K562 (cell line): ENCODE results near the gene SDR39U1. TPM values are rescaled to one million over a fixed set of nuclear protein-coding genes. Genes with fewer than 3 reads are reported as not detected.
A peak's percentile ranks its signal among the peaks of the same experiment; 100 is the strongest.

ENCODE experiments used
- BCL6 ChIP-seq: fragments of 250-450 bp; sonication (Bioruptor Pico); IDR thresholded peaks from 2 replicates; pipeline ENCODE4 v1.4.0; 2020
- CBX1 ChIP-seq: sonication (generic); IDR thresholded peaks from 2 replicates; pipeline ENCODE4 v1.6.1; 2016; ENCODE audit warnings: antibody characterized with exemption, low read depth, mild to moderate bottlenecking
- CREBBP ChIP-seq: IDR thresholded peaks from one replicate; pipeline ENCODE4 v1.6.1; 2012; ENCODE audit warnings: low read depth, mild to moderate bottlenecking, control low read depth, inconsistent platforms, low read length
- ESRRA ChIP-seq: fragments of 450-650 bp; IDR thresholded peaks from 2 replicates; pipeline ENCODE4 v1.6.1; 2014; ENCODE audit warnings: low read depth, mild to moderate bottlenecking, moderate library complexity, borderline replicate concordance
- ESRRB ChIP-seq: fragments of 250-450 bp; sonication (Bioruptor Pico); IDR thresholded peaks from 2 replicates; pipeline ENCODE4 v1.5.0; 2020; ENCODE audit warnings: mild to moderate bottlenecking, moderate library complexity, borderline replicate concordance
- FOXK2 ChIP-seq, 2 experiments: fragments of 450-650 bp; IDR thresholded peaks in 1 of 2; conservative IDR thresholded peaks in 1 of 2; 2 replicates each; pipeline ENCODE4 v1.6.1; 2016; ENCODE audit warnings: low read depth in 2 of 2, mild to moderate bottlenecking in 1 of 2
- GTF2F1 ChIP-seq: IDR thresholded peaks from 2 replicates; pipeline ENCODE4 v1.6.1; 2011; ENCODE audit warnings: low read depth, low read length, improper control_type of control experiment
- HIVEP1 ChIP-seq: fragments of 250-450 bp; sonication (Bioruptor Pico); IDR thresholded peaks from 2 replicates; pipeline ENCODE4 v1.4.0; 2020; ENCODE audit warnings: mild to moderate bottlenecking
- HNRNPK ChIP-seq: fragments of 200-400 bp; formaldehyde crosslinking; IDR thresholded peaks from one replicate; pipeline ENCODE4 v1.6.1; 2018; ENCODE audit warnings: mild to moderate bottlenecking, low read depth, low read length; ENCODE audit not compliant: poor library complexity, severe bottlenecking
- NFATC3 ChIP-seq: fragments of 450-650 bp; IDR thresholded peaks from 2 replicates; pipeline ENCODE4 v1.6.1; 2017; ENCODE audit warnings: mild to moderate bottlenecking
- NR2F6 ChIP-seq: fragments of 450-650 bp; formaldehyde crosslinking; IDR thresholded peaks from 2 replicates; pipeline ENCODE4 v1.4.0; 2020; ENCODE audit warnings: mild to moderate bottlenecking
- NRF1 ChIP-seq, 2 experiments: fragments of 450-650 bp; IDR thresholded peaks in 1 of 2; conservative IDR thresholded peaks in 1 of 2; 2 replicates each; pipeline ENCODE4 v1.6.1; 2014; ENCODE audit warnings: mild to moderate bottlenecking in 2 of 2
- POLR2A ChIP-seq: fragments of 450-650 bp; conservative IDR thresholded peaks from 2 replicates; pipeline ENCODE4 v1.6.1; 2016
- SRSF7 ChIP-seq: fragments of 200-400 bp; formaldehyde crosslinking; optimal IDR thresholded peaks from 2 replicates; pipeline ENCODE3; 2017; ENCODE audit warnings: mild to moderate bottlenecking, low read depth, low read length
- ZFPM2 ChIP-seq: fragments of 250-450 bp; sonication (Bioruptor Pico); IDR thresholded peaks from 2 replicates; pipeline ENCODE4 v1.5.1; 2022; ENCODE audit warnings: mild to moderate bottlenecking
- ZNF124 ChIP-seq: sonication (generic); formaldehyde crosslinking; IDR thresholded peaks from 2 replicates; pipeline ENCODE4 v1.8.1; 2022; ENCODE audit warnings: missing genetic modification reagents
- ZNF551 ChIP-seq: fragments of 250-450 bp; sonication (Bioruptor Pico); IDR thresholded peaks from 2 replicates; pipeline ENCODE4 v1.5.0; 2021; ENCODE audit warnings: mild to moderate bottlenecking, moderate library complexity
- ZNF778 ChIP-seq: fragments of 450-650 bp; formaldehyde crosslinking; IDR thresholded peaks from 2 replicates; pipeline ENCODE4 v1.4.0; 2020; ENCODE audit warnings: mild to moderate bottlenecking, moderate library complexity
- polyA plus RNA-seq, 8 experiments: library from polyadenylated mRNA; depleted of rRNA in 4 of 8; stranded (reverse) in 5 of 8; unstranded in 3 of 8; fragments of >200 nt; fragmentation: Nextera tagmentation in 2 of 8; fragmentation: Illumina TruSeq in 1 of 8; extraction: Ambion mirVana in 2 of 8; extraction: Trizol in 1 of 8; gene quantifications; 2 replicates each; pipeline versions ENCODE4 v1.2.1 to v1.2.3, GENCODE V29; 2011 to 2014; ENCODE audit warnings: inconsistent platforms in 1 of 8, missing spikeins in 1 of 8
- total RNA-seq, 7 experiments: library from RNA; depleted of rRNA in 6 of 7; stranded (reverse); fragments of >200 nt in 6 of 7; fragmentation: Illumina TruSeq in 2 of 7; extraction: Trizol in 2 of 7; gene quantifications; 2 replicates each; pipeline versions ENCODE4 v1.2.1 to v1.2.3, GENCODE V29; 2011 to 2021; ENCODE audit warnings: low replicate concordance in 1 of 7
- TF ChIP-seq, protein P1 (sequence below): fragments of 450-650 bp; IDR thresholded peaks from 2 replicates; pipeline ENCODE4 v1.7.1; 2018; ENCODE audit warnings: mild to moderate bottlenecking, low read depth; ENCODE audit not compliant: partially characterized antibody
- TF ChIP-seq, protein P2 (sequence below), 2 experiments: fragments of 450-650 bp in 1 of 2; IDR thresholded peaks; 2 replicates each; pipeline ENCODE4 v1.6.1; 2011 to 2017; ENCODE audit warnings: low read depth in 2 of 2, antibody characterized with exemption in 1 of 2, borderline replicate concordance in 1 of 2, low read length in 1 of 2, mild to moderate bottlenecking in 1 of 2, mixed read lengths in 1 of 2; ENCODE audit not compliant: control insufficient read depth in 1 of 2
- TF ChIP-seq, protein P3 (sequence below): fragments of 250-450 bp; sonication (Bioruptor Pico); IDR thresholded peaks from 2 replicates; pipeline ENCODE4 v1.9.0; 2021; ENCODE audit warnings: mild to moderate bottlenecking, inconsistent platforms

SDR39U1 gene
- total and polyA plus RNA-seq, 9 of the 15 experiments (the other 6 are each of a cell fraction or from before 2014, with no cell fraction given), result 10.4 to 56.1 (median 19.8) TPM

DNA sequence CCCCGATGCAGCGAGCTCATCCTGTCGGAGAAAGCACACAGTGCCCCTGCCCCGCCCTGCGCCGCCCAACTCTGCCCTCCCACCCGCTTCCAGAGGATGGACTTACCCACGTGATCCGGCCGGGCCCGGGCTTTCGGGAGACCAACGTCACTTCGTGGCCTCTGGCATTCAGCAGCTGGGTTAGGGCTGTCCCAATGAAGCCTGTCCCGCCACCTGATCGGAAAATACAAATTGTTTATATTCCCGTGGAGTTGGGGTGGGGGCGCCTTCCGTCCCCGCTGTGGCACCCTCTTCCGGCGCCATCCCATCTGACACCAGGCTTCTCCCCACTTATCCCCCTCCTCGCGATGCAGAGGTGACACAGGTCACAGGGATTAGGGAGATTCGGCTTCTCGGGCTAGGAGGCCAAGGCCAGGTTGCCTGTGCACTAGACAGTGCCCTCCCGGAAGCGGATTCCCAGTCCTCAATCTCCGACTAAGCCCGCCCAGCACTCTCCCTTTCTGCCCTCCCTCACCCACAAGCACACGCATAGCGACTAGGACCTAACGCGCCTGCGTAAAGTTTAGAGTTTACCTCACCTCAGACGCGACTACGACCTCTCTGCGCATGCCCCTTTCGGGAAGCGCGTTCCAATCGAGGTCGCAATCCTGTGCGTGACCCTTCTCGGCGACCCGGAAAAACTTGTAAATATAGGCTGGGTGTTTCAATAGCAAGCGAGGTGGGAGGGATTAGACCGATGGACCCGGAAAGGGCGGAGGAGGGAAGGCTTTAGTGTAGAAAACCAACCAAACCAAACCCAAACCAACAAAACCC lies at the start of gene SDR39U1 (continued):
- TF ChIP-seq, protein P1, sequence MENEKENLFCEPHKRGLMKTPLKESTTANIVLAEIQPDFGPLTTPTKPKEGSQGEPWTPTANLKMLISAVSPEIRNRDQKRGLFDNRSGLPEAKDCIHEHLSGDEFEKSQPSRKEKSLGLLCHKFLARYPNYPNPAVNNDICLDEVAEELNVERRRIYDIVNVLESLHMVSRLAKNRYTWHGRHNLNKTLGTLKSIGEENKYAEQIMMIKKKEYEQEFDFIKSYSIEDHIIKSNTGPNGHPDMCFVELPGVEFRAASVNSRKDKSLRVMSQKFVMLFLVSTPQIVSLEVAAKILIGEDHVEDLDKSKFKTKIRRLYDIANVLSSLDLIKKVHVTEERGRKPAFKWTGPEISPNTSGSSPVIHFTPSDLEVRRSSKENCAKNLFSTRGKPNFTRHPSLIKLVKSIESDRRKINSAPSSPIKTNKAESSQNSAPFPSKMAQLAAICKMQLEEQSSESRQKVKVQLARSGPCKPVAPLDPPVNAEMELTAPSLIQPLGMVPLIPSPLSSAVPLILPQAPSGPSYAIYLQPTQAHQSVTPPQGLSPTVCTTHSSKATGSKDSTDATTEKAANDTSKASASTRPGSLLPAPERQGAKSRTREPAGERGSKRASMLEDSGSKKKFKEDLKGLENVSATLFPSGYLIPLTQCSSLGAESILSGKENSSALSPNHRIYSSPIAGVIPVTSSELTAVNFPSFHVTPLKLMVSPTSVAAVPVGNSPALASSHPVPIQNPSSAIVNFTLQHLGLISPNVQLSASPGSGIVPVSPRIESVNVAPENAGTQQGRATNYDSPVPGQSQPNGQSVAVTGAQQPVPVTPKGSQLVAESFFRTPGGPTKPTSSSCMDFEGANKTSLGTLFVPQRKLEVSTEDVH, result peak; percentile 34
- TF ChIP-seq NFATC3 (no peak), ESRRB (CRISPR knock-in tag) (no peak), SRSF7 (no peak), CREBBP (no peak), ZFPM2 (CRISPR knock-in tag) (no peak), ZNF551 (CRISPR knock-in tag) (no peak), GTF2F1 (0 out of 2 replicates have a peak, but pooled peaks have one; percentile 18), ESRRA (peak; percentile 69), ZNF124 (CRISPR knock-in tag) (no peak), HIVEP1 (CRISPR knock-in tag) (no peak), CBX1 (0 out of 2 replicates have a peak, but pooled peaks have one; percentile 44), HNRNPK (no peak), NRF1 (conservative IDR thresholded peaks at IDR 0.05 in 1 of 2, IDR thresholded peaks at IDR 0.05 in 1 of 2) (peak; percentile 96 to 97), NR2F6 (no peak), POLR2A (peak; percentile 90), FOXK2 (conservative IDR thresholded peaks at IDR 0.05 in 1 of 2, IDR thresholded peaks at IDR 0.05 in 1 of 2; ENCODE audit: low read depth in 2 of 2) (peak; percentile 96 to 98), BCL6 (CRISPR knock-in tag) (no peak), ZNF778 (CRISPR knock-in tag) (no peak)
- TF ChIP-seq, protein P2, sequence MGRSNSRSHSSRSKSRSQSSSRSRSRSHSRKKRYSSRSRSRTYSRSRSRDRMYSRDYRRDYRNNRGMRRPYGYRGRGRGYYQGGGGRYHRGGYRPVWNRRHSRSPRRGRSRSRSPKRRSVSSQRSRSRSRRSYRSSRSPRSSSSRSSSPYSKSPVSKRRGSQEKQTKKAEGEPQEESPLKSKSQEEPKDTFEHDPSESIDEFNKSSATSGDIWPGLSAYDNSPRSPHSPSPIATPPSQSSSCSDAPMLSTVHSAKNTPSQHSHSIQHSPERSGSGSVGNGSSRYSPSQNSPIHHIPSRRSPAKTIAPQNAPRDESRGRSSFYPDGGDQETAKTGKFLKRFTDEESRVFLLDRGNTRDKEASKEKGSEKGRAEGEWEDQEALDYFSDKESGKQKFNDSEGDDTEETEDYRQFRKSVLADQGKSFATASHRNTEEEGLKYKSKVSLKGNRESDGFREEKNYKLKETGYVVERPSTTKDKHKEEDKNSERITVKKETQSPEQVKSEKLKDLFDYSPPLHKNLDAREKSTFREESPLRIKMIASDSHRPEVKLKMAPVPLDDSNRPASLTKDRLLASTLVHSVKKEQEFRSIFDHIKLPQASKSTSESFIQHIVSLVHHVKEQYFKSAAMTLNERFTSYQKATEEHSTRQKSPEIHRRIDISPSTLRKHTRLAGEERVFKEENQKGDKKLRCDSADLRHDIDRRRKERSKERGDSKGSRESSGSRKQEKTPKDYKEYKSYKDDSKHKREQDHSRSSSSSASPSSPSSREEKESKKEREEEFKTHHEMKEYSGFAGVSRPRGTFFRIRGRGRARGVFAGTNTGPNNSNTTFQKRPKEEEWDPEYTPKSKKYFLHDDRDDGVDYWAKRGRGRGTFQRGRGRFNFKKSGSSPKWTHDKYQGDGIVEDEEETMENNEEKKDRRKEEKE (IDR thresholded peaks at IDR 0.05; ENCODE audit: borderline replicate concordance in 1 of 2, control insufficient read depth in 1 of 2, low read depth in 2 of 2, low read length in 1 of 2), result 0 out of 4 replicates have a peak, but pooled peaks of 1 of the 2 experiments have one; percentile 47
- TF ChIP-seq, protein P3, sequence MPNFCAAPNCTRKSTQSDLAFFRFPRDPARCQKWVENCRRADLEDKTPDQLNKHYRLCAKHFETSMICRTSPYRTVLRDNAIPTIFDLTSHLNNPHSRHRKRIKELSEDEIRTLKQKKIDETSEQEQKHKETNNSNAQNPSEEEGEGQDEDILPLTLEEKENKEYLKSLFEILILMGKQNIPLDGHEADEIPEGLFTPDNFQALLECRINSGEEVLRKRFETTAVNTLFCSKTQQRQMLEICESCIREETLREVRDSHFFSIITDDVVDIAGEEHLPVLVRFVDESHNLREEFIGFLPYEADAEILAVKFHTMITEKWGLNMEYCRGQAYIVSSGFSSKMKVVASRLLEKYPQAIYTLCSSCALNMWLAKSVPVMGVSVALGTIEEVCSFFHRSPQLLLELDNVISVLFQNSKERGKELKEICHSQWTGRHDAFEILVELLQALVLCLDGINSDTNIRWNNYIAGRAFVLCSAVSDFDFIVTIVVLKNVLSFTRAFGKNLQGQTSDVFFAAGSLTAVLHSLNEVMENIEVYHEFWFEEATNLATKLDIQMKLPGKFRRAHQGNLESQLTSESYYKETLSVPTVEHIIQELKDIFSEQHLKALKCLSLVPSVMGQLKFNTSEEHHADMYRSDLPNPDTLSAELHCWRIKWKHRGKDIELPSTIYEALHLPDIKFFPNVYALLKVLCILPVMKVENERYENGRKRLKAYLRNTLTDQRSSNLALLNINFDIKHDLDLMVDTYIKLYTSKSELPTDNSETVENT (CRISPR knock-in tag), result no peak
